Prostate gland (tissue), 2 donors: ENCODE results near the gene ZNF385D. TPM values are rescaled to one million over a fixed set of nuclear protein-coding genes. Genes with fewer than 3 reads are reported as not detected.

Experiments used
- DNase-seq: peaks from one replicate; pipeline ENCODE4 v3.0.0-alpha.2; 2019; ENCODE audit warnings: low spot score
- H3K27ac ChIP-seq, 2 donors: fragments of 200-600 bp; sonication (generic); 2 replicates each; pipeline ENCODE4 v1.5.1; 2017 to 2019
- H3K27me3 ChIP-seq: fragments of 200-600 bp; sonication (generic); replicated peaks from 2 replicates; pipeline ENCODE4 v1.5.1; 2019; ENCODE audit not compliant: insufficient read depth
- H3K36me3 ChIP-seq, 2 donors: fragments of 200-600 bp; sonication (generic); 1 replicate in 1 of 2; 2 replicates in 1 of 2; pipeline versions ENCODE4 v1.5.1 to v1.8.1; 2017 to 2019
- H3K4me1 ChIP-seq: fragments of 200-600 bp; sonication (generic); replicated peaks from 2 replicates; pipeline ENCODE4 v1.5.1; 2019
- H3K4me3 ChIP-seq, 2 donors: fragments of 200-600 bp; sonication (generic); 2 replicates each; pipeline ENCODE4 v1.5.1; 2017 to 2019
- H3K9me3 ChIP-seq: fragments of 200-600 bp; sonication (generic); 2 replicates; pipeline ENCODE4 v1.5.1; 2017
- POLR2A ChIP-seq: fragments of 450-650 bp; IDR thresholded peaks from one replicate; pipeline ENCODE4 v1.6.1; 2016; ENCODE audit warnings: antibody characterized with exemption, mild to moderate bottlenecking
- POLR2AphosphoS5 ChIP-seq: sonication (generic); formaldehyde crosslinking; IDR thresholded peaks from one replicate; pipeline ENCODE4 v1.6.1; 2017; ENCODE audit warnings: antibody characterized with exemption
- WGBS: methylation state at CpG from one replicate; pipeline ENCODE4 v1.1.5; 2018; 5-methylcytosine and 5-hydroxymethylcytosine counted together
- intact Hi-C: fragments of 100-400 bp; cut with DNase I; formaldehyde crosslinking; loops from one replicate; pipeline ENCODE4 v1.14.2; 2022
- total RNA-seq, 2 donors: library from RNA; depleted of rRNA; stranded (reverse); fragments of >200 nt; gene quantifications; one replicate each; pipeline ENCODE4 v1.1.0, GENCODE V29; 2016
- TF ChIP-seq, protein P1 (sequence below), 4 experiments: fragments of 200-600 bp in 2 of 4; fragments of 450-650 bp in 2 of 4; sonication (generic) in 2 of 4; IDR thresholded peaks; 1 replicate in 3 of 4; 2 replicates in 1 of 4; pipeline ENCODE4 v1.5.1; 2016 to 2019; ENCODE audit warnings: antibody characterized with exemption in 4 of 4, mild to moderate bottlenecking in 2 of 4, moderate library complexity in 2 of 4

The ZNF385D gene
- total RNA-seq, 2 donors from 2014 or later = 1.0 to 5.9 TPM

- Histone ChIP-seq H3K4me3 (no peak overlapping the region), H3K4me1 (no peaks in the 10 kb centered on the region), H3K36me3 (no peaks in the 10 kb centered on the region), H3K9me3 (no peaks in the 10 kb centered on the region), H3K27ac (no peak overlapping the region), H3K27me3 (no peaks in the 10 kb centered on the region)
- TF ChIP-seq, protein P1, sequence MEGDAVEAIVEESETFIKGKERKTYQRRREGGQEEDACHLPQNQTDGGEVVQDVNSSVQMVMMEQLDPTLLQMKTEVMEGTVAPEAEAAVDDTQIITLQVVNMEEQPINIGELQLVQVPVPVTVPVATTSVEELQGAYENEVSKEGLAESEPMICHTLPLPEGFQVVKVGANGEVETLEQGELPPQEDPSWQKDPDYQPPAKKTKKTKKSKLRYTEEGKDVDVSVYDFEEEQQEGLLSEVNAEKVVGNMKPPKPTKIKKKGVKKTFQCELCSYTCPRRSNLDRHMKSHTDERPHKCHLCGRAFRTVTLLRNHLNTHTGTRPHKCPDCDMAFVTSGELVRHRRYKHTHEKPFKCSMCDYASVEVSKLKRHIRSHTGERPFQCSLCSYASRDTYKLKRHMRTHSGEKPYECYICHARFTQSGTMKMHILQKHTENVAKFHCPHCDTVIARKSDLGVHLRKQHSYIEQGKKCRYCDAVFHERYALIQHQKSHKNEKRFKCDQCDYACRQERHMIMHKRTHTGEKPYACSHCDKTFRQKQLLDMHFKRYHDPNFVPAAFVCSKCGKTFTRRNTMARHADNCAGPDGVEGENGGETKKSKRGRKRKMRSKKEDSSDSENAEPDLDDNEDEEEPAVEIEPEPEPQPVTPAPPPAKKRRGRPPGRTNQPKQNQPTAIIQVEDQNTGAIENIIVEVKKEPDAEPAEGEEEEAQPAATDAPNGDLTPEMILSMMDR (IDR thresholded peaks at IDR 0.05) = no peak
- no peak for DNase-seq
- intact Hi-C loops = no loop called here
- WGBS = 54% methylated on average over 1 of the region's 1 CpG
Observed at GRCh38 chr3:21587894-21588293, 163.1 kb downstream of the ZNF385D start.

- DNase-seq = no peak
- Histone ChIP-seq H3K9me3 (no peaks in the 10 kb centered on the region), H3K4me1 (no peaks in the 10 kb centered on the region), H3K36me3 (no peaks in the 10 kb centered on the region), H3K27me3 (no peaks in the 10 kb centered on the region), H3K4me3 (no peak overlapping the region), H3K27ac (no peak overlapping the region)
- 56% methylated on average over 3 of the region's 3 CpGs for WGBS
- intact Hi-C loops = no loop called here
- TF ChIP-seq, protein P1 (IDR thresholded peaks at IDR 0.05) = no peak
- TF ChIP-seq POLR2AphosphoS5 = no peak
- TF ChIP-seq POLR2A = no peak
Observed at GRCh38 chr3:21585216-21585740, 165.7 kb downstream of the ZNF385D start.

DNA sequence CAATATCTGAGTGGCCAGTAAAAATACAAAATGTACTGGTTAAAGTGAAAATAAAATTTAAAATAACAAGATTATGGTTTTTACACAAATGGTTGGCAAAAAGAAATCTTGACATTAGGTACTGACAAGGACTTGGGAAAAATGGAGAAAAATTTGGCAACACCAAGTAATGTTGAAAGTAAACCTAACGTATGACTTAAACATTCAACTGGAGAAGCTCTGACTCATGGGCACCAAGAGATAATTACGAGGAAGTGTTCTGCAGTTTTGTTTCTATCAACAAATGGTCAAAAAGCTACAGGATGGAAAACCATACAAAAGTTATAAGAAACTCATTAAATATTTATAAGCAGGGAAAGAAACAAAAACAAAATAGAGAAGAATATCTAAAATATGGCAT lies 177.7 kb downstream of the ZNF385D start:
- Histone ChIP-seq H3K36me3 (no peaks in the 10 kb centered on the region), H3K9me3 (no peaks in the 10 kb centered on the region), H3K27ac (no peak overlapping the region), H3K27me3 (no peaks in the 10 kb centered on the region), H3K4me1 (no peaks in the 10 kb centered on the region), H3K4me3 (no peak overlapping the region)
- 87% methylated on average over 2 of the region's 2 CpGs for WGBS
- intact Hi-C loops = no loop called here
- no peak for TF ChIP-seq POLR2AphosphoS5
- TF ChIP-seq, protein P1 (IDR thresholded peaks at IDR 0.05) = no peak
- TF ChIP-seq POLR2A = no peak
- DNase-seq = no peak

GRCh38 chr3:21564531-21564930 lies 186.5 kb downstream of the ZNF385D start:
- Histone ChIP-seq H3K36me3 (no peaks in the 10 kb centered on the region), H3K4me1 (no peaks in the 10 kb centered on the region), H3K9me3 (no peaks in the 10 kb centered on the region), H3K27ac (no peak overlapping the region), H3K4me3 (no peak overlapping the region), H3K27me3 (no peaks in the 10 kb centered on the region)
- TF ChIP-seq, protein P1 (IDR thresholded peaks at IDR 0.05) = no peak
- TF ChIP-seq POLR2A (no peak), POLR2AphosphoS5 (no peak)
- intact Hi-C loops = no loop called here
- DNase-seq = no peak
- WGBS = 82% methylated on average over 3 of the region's 3 CpGs

DNA sequence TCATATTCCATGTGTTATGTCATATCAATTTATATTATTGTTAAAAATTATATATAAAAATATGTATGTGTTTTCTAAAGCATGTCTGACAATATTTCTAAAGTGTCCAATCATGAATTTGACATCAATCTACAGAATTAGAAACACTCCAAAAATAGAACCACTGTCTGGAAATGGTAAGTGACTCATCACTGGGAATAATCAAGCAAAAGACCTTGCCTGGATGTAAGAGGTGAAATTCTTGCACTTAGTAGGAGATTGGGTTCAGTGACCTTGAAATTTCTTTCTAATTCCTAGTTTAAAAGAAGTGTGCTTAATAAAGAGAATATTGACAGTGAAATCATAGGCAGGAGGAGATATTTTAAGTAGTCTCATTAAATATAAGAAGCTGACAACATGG lies 188.8 kb downstream of the ZNF385D start:
- no peaks in the 10 kb centered on the region for H3K36me3 ChIP-seq
- no peaks in the 10 kb centered on the region for H3K27me3 ChIP-seq
- no peak overlapping the region for H3K4me3 ChIP-seq
- H3K27ac ChIP-seq = no peak overlapping the region
- H3K9me3 ChIP-seq = no peaks in the 10 kb centered on the region
- intact Hi-C loops = no loop called here
- no peak for DNase-seq
- no peaks in the 10 kb centered on the region for H3K4me1 ChIP-seq
- no peak for TF ChIP-seq POLR2A
- TF ChIP-seq, protein P1 (IDR thresholded peaks at IDR 0.05) = no peak
- no peak for TF ChIP-seq POLR2AphosphoS5
